NOMO-1 (cell line): ENCODE results near the gene MGAT1.

Experiments
- DNase-seq, 2 experiments: peaks; one replicate each; lab custom pipeline; 2025; ENCODE audit not compliant: unreplicated experiment in 2 of 2; lab: John Stamatoyannopoulos, UW

Gene MGAT1

GRCh38 chr5:180824630-180825476 is 22.2 kb upstream of the MGAT1 start:
- no peak for DNase-seq

- no peak for DNase-seq
Observed at GRCh38 chr5:180823940-180824629, 21.5 kb upstream of the MGAT1 start.

- no peak for DNase-seq
Observed at GRCh38 chr5:180823346-180823745, 20.7 kb upstream of the MGAT1 start.

GRCh38 chr5:180821538-180821937 is 18.9 kb upstream of the MGAT1 start:
- DNase-seq: no peak

- DNase-seq: peak; percentile 59 to 82
Observed at GRCh38 chr5:180820788-180821321, 18.2 kb upstream of the MGAT1 start.

- no peak for DNase-seq
Observed at GRCh38 chr5:180818677-180819341, 16.2 kb upstream of the MGAT1 start.

- no peak for DNase-seq
Observed at GRCh38 chr5:180817893-180818674, 15.5 kb upstream of the MGAT1 start.

GRCh38 chr5:180816608-180817534 is 14.3 kb upstream of the MGAT1 start:
- no peak for DNase-seq

GRCh38 chr5:180815293-180815917 is 12.8 kb upstream of the MGAT1 start:
- DNase-seq: peak; percentile 40 to 66

GRCh38 chr5:180813420-180813819 is 10.8 kb upstream of the MGAT1 start:
- no peak for DNase-seq

- DNase-seq: no peak
Observed at GRCh38 chr5:180811623-180812124, 9.1 kb upstream of the MGAT1 start.

GRCh38 chr5:180810959-180811622 is 8.5 kb upstream of the MGAT1 start:
- peak; percentile 42 to 60 for DNase-seq

- DNase-seq: peak; percentile 87 to 93
Observed at GRCh38 chr5:180810210-180810958, 7.8 kb upstream of the MGAT1 start.

- peak; percentile 73 to 77 for DNase-seq
Observed at GRCh38 chr5:180809403-180810209, 7.0 kb upstream of the MGAT1 start.

GRCh38 chr5:180808461-180809000 is 5.9 kb upstream of the MGAT1 start:
- DNase-seq: no peak

GRCh38 chr5:180807654-180808414 is 5.2 kb upstream of the MGAT1 start:
- no peak for DNase-seq
